Activated naive CD4-positive, alpha-beta T cell treated with anti-CD3 and anti-CD28 coated beads for 36 hours (primary cell): ENCODE data around the gene PCDH1. TPM values are rescaled to one million over a fixed set of nuclear protein-coding genes. Genes with fewer than 3 reads are reported as not detected.

Experiments used
- CTCF ChIA-PET: fragments of 350-600 bp; sonication (Branson Sonifier 250); formaldehyde crosslinking; loops from one replicate; lab custom pipeline; 2021; ENCODE audit warnings: antibody characterized with exemption; lab: Charles Lee
- DNase-seq: peaks from one replicate; pipeline ENCODE4 v3.0.0-alpha.2; 2020
- H3K27ac Mint-ChIP-seq: one replicate; pipeline ENCODE4 v1.8.0; 2021; ENCODE audit warnings: mild to moderate bottlenecking, mixed read lengths
- H3K27me3 Mint-ChIP-seq: one replicate; pipeline ENCODE4 v1.8.0; 2021; ENCODE audit warnings: low read depth, mixed read lengths
- H3K36me3 Mint-ChIP-seq: one replicate; pipeline ENCODE4 v1.8.0; 2021; ENCODE audit warnings: low read depth, mixed read lengths
- H3K4me1 Mint-ChIP-seq: one replicate; pipeline ENCODE4 v1.8.0; 2021; ENCODE audit warnings: low read depth, mixed read lengths
- H3K4me3 Mint-ChIP-seq: one replicate; pipeline ENCODE4 v1.8.0; 2021; ENCODE audit warnings: mild to moderate bottlenecking, moderate library complexity, mixed read lengths
- H3K9me3 Mint-ChIP-seq: one replicate; pipeline ENCODE4 v1.8.0; 2021; ENCODE audit warnings: mixed read lengths
- intact Hi-C: fragments of 100-400 bp; cut with micrococcal nuclease; formaldehyde crosslinking; loops from one replicate; pipeline ENCODE4 v1.15.1; 2023
- total RNA-seq, 2 experiments: library from RNA; stranded (reverse); gene quantifications; one replicate each; pipeline ENCODE4 v1.2.3, GENCODE V29; 2021

The PCDH1 gene
- total RNA-seq, 2 experiments from 2014 or later = not detected

DNA sequence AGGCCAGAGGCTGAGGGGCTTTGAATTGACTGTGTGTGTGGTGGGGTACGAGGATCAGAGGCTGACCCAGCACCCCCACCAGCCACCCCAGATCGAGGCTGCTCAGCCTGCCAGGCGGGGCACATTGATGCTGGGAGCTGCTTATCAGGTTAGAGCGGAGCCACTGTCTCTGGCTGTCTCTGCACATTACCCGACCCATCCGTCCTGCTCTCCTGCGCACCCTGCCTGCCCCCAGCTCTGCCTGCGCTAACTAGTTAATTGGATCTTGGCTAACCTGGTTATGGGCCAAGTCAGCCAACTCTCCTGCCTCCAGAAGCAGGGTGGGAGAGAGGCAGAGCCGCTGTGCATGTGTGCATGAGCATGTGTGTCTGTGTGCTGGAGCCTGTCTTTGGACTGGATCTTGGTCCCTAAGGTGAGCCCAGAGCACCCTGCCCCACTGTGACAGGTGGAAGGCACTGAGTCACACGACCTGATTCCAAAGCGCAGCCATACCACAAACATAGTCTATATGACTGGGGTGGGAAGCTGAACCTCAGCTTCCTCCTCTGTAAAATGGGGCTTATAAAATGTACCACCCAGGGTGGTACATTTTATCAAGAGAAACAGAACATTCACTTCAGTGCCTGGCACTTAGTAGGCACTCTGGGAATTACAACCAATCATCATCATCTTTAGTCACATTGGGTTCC is 39.7 kb downstream of the PCDH1 start:
- Mint-ChIP-seq H3K4me3 (no peak overlapping the region), H3K9me3 (no peaks in the 10 kb centered on the region), H3K4me1 (peaks cover 16% of the 10 kb centered on the region), H3K36me3 (no peaks in the 10 kb centered on the region), H3K27me3 (peaks cover 2% of the 10 kb centered on the region), H3K27ac (no peak overlapping the region)
- CTCF ChIA-PET = interaction anchor here (1.2 to 2.8 kb wide), 3 partner anchors 24 to 136 kb away, joined by 3 to 12 read pairs (median 4); partner anchors contain the start of gene PCDH1
- intact Hi-C loops = no loop called here
- no peak for DNase-seq

DNA sequence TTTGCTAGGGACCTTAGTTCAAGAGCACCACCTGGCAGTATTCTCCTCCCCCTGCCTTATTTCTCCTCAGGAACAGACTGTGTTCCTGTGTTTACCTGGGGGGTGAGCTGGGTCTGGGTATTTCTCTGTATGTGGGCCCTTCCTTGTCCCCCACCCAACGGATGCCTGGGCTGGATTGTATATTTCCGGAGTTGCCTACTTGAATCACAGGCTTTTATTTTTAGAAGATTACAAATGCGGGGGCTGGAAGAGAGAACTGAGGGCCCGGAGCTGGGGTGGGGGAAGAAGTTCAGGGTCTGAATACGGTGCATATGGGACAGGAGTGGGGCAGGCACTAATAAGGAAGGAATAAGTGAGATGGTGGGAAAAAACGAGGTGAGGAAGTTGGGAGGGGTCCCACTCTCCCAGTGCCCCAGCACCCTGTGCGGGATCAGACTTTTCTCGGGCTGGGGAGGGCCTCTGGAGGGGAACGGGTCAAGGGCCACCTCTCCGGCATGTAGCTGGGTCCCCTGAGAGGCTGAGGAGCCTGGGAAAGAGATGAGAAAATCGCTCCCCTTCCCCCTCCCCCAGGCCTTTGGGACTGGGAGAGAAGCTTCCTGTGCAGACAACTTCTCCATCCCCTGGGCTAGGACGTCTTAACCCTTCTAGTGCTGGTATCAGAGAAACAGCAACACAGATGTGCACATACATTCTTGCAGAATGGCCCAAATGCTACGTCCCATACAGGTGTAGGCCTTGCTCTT is 42.1 kb downstream of the PCDH1 start:
- no peak for DNase-seq
- Mint-ChIP-seq H3K27ac (no peak overlapping the region), H3K36me3 (no peaks in the 10 kb centered on the region), H3K27me3 (peaks cover 2% of the 10 kb centered on the region), H3K9me3 (no peaks in the 10 kb centered on the region), H3K4me1 (peaks cover 16% of the 10 kb centered on the region), H3K4me3 (no peak overlapping the region)
- CTCF ChIA-PET = interaction anchor here (0.8 to 2.8 kb wide), 5 partner anchors 10 to 125 kb away, joined by 3 to 12 read pairs (median 4); partner anchors contain the start of gene PCDH1
- intact Hi-C loops = no loop called here

DNA sequence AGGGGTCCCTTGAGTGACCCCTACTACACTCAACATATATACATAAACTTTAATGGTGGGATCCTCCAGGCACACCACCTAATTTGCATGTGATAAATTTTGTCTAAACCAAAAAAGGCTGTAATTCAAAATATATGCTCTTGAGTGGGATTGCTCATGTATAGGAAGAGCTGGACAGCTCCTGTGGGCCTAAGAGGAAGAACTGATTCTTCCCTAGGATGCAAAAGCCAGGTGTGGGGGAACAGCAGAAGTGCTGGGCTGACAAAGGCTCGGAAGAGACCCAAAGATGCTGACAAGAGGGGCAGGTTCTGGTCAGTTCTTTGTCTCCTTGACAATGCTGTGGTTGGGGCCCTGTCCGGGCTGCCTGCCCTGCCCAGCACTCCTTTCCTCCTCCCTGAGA is 43.9 kb downstream of the PCDH1 start:
- Mint-ChIP-seq H3K27me3 (peaks cover 2% of the 10 kb centered on the region), H3K9me3 (no peaks in the 10 kb centered on the region), H3K36me3 (no peaks in the 10 kb centered on the region), H3K4me1 (peaks cover 16% of the 10 kb centered on the region), H3K4me3 (no peak overlapping the region), H3K27ac (no peak overlapping the region)
- intact Hi-C loops = no loop called here
- DNase-seq = no peak
- CTCF ChIA-PET = interaction anchor here (1.7 kb wide), 1 partner anchor 45 kb away, joined by 4 read pairs; no protein-coding TSS in a partner anchor

GRCh38 chr5:141832131-141832530 is 46.1 kb downstream of the PCDH1 start:
- H3K27me3 Mint-ChIP-seq = no peaks in the 10 kb centered on the region
- H3K36me3 Mint-ChIP-seq = no peaks in the 10 kb centered on the region
- no peak overlapping the region for H3K27ac Mint-ChIP-seq
- no peak overlapping the region for H3K4me3 Mint-ChIP-seq
- no peak for DNase-seq
- H3K4me1 Mint-ChIP-seq = peaks cover 12% of the 10 kb centered on the region
- H3K9me3 Mint-ChIP-seq = no peaks in the 10 kb centered on the region
- intact Hi-C loops = no loop called here
- CTCF ChIA-PET = interaction anchor here (1.0 to 2.5 kb wide), 6 partner anchors 13 to 140 kb away, joined by 3 to 7 read pairs (median 4); no protein-coding TSS in a partner anchor

DNA sequence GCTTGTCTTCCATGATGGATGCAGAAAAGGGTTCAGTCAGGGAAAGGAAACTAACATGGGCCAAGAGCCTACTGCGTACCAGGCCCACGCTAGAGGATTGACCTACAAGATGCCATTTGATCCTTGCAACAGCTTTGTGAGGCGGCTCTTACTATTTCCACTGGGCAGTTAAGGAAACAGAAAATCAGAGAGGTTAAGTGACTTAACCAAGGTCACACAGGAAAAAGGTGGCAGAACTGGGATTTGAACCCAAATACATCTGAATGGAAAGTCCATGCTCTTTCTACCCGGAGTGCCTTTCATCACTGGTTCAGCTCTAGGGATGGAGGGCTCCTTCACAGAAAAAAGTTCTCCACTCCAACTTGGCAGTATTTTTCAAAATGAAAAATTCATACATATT is 50.0 kb downstream of the PCDH1 start:
- Mint-ChIP-seq H3K36me3 (no peaks in the 10 kb centered on the region), H3K4me3 (no peak overlapping the region), H3K27ac (no peak overlapping the region), H3K27me3 (no peaks in the 10 kb centered on the region), H3K9me3 (no peaks in the 10 kb centered on the region), H3K4me1 (no peaks in the 10 kb centered on the region)
- no peak for DNase-seq
- CTCF ChIA-PET = interaction anchor here (1.1 kb wide), 1 partner anchor 51 kb away, joined by 3 read pairs; no protein-coding TSS in a partner anchor
- intact Hi-C loops = no loop called here

DNA sequence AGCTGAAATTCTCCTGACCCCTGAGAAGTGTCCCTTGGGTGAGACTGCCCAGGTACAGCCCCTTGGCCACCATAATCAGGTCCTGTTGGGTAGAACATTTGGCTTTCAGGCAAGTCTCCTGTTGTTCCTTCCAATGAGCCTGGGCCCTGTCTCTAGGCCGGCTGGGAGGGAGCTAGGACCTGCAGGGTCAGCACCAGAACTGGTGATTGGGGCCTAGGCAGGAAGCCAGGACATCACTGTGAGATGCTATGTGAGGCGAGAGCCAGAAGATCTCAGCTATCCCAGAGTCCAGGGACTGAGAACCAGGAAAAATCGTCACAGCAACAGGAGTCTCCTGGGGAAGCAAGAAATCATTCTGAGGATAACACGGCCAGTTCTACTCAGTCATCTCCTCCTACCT is 51.5 kb downstream of the PCDH1 start:
- Mint-ChIP-seq H3K36me3 (no peaks in the 10 kb centered on the region), H3K27me3 (no peaks in the 10 kb centered on the region), H3K27ac (no peak overlapping the region), H3K9me3 (no peaks in the 10 kb centered on the region), H3K4me3 (no peak overlapping the region), H3K4me1 (no peaks in the 10 kb centered on the region)
- CTCF ChIA-PET = interaction anchor here (0.6 to 1.3 kb wide), 3 partner anchors 96 to 135 kb away, joined by 3 to 7 read pairs (median 4); no protein-coding TSS in a partner anchor
- no peak for DNase-seq
- intact Hi-C loops = loop anchor here (1.0 to 2.0 kb wide), 2 partner anchors 124 to 134 kb away; no protein-coding TSS in a partner anchor

DNA sequence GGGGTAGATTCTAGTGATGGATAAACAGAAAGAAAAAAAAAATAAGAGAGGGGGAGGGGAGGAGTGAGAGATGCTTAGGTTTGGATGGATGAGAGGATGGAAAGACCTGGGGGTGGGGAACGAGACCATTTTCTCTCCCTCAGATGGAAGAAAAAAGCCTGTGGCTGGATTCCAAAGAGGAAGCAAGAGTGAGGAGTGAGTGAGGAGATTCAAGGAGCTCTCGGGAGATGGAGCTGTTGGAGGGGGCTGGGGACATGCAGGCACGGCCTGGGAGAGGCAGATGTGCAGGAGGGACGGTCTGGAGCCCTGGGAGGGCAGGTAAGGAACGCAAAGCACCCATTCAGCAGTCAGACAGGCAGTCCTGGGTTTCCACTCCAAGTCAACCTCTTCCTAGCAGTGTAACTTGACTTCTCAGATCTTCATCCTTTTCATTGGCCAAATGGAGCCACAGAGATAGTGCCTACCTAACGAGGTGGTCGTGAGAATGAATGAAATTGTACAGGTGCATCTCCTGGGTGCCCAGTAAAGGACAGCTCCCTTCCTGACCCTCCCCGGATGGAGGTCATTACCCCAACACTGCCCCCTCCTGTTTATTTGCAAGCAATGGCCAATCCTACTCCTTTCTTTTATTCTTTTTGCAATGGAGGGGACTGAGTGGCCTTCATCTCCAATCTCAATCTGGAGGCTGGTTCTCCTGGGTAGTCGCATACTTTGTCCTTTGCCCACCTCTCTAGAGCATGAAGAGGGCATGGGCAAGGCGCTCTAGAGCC is 52.2 kb downstream of the PCDH1 start:
- Mint-ChIP-seq H3K4me3 (no peak overlapping the region), H3K9me3 (no peaks in the 10 kb centered on the region), H3K36me3 (no peaks in the 10 kb centered on the region), H3K27me3 (no peaks in the 10 kb centered on the region), H3K4me1 (no peaks in the 10 kb centered on the region), H3K27ac (no peak overlapping the region)
- intact Hi-C loops = loop anchor here (1.0 to 2.0 kb wide), 2 partner anchors 124 to 133 kb away; no protein-coding TSS in a partner anchor
- CTCF ChIA-PET = interaction anchor here (0.5 to 1.8 kb wide), 10 partner anchors 10 to 135 kb away, joined by 3 to 9 read pairs (median 4); no protein-coding TSS in a partner anchor
- peak; percentile 23 for DNase-seq

- no peaks in the 10 kb centered on the region for H3K4me1 Mint-ChIP-seq
- intact Hi-C loops = no loop called here
Observed at GRCh38 chr5:141825241-141825671, 53.0 kb downstream of the PCDH1 start.

DNA sequence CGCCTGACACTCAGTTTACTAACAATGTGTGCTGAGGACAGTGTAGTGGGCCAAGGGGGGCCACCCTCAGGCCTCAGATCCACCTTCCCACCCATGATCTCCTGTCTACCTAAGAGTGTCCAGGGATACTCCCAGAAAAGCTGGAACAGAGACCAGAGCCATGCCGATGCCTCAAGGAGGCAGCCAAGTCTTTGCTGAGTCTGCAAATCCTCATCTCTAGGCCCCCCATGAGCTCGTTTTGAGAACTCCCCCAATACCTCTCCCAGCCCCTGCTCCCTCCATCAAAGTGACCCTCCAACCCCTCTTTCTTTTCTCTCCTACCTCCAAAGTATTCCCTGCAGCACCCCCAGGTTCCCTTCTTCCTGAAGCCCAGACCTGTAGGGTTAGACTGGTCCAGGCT is 53.5 kb downstream of the PCDH1 start:
- Mint-ChIP-seq H3K4me1 (no peaks in the 10 kb centered on the region), H3K27ac (no peak overlapping the region), H3K27me3 (no peaks in the 10 kb centered on the region), H3K36me3 (no peaks in the 10 kb centered on the region), H3K4me3 (no peak overlapping the region), H3K9me3 (no peaks in the 10 kb centered on the region)
- DNase-seq = no peak
- intact Hi-C loops = no loop called here
- CTCF ChIA-PET = interaction anchor here (0.7 to 1.8 kb wide), 7 partner anchors 9 to 137 kb away, joined by 3 to 9 read pairs (median 6); no protein-coding TSS in a partner anchor

More at GRCh38 chr5:141825241-141825671, 53.0 kb downstream of the PCDH1 start:
- Mint-ChIP-seq H3K4me3 (no peak overlapping the region), H3K27ac (no peak overlapping the region), H3K9me3 (no peaks in the 10 kb centered on the region), H3K36me3 (no peaks in the 10 kb centered on the region), H3K27me3 (no peaks in the 10 kb centered on the region)
- CTCF ChIA-PET = interaction anchor here (0.5 to 1.8 kb wide), 11 partner anchors 10 to 136 kb away, joined by 3 to 9 read pairs (median 4); no protein-coding TSS in a partner anchor
- DNase-seq = no peak

DNA sequence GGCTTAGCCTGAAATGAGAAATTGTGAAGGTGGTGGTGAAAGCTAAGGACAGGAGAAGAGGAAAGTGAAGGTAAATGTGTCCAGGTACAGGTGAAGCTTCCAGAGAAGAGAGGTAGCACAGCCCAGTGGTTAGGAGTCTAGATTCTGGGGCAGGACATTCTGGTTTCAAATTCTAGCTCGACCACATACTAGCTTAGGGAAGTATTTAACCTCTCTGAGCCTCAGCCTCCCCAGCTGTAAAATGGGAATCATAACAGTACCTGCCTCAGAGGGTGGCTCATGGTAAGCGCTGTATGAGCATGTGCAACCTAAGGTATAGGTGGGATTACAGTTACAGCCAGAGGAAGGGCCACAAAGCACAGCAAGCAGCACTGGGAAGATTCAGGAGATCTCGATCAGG is 55.2 kb downstream of the PCDH1 start:
- peaks cover 2% of the 10 kb centered on the region for H3K27me3 Mint-ChIP-seq
- DNase-seq = no peak
- H3K4me1 Mint-ChIP-seq = no peaks in the 10 kb centered on the region
- intact Hi-C loops = no loop called here
- H3K36me3 Mint-ChIP-seq = no peaks in the 10 kb centered on the region
- no peak overlapping the region for H3K4me3 Mint-ChIP-seq
- no peak overlapping the region for H3K27ac Mint-ChIP-seq
- CTCF ChIA-PET = interaction anchor here (1.1 to 1.8 kb wide), 3 partner anchors 12 to 120 kb away, joined by 3 to 6 read pairs (median 3); partner anchors contain the start of gene PCDH1
- H3K9me3 Mint-ChIP-seq = no peaks in the 10 kb centered on the region

- DNase-seq = no peak
- Mint-ChIP-seq H3K27ac (no peak overlapping the region), H3K9me3 (no peaks in the 10 kb centered on the region), H3K4me1 (no peaks in the 10 kb centered on the region), H3K4me3 (no peak overlapping the region), H3K36me3 (no peaks in the 10 kb centered on the region), H3K27me3 (peaks cover 2% of the 10 kb centered on the region)
- intact Hi-C loops = no loop called here
- CTCF ChIA-PET = interaction anchor here (1.1 to 1.8 kb wide), 3 partner anchors 11 to 119 kb away, joined by 3 to 6 read pairs (median 3); partner anchors contain the start of gene PCDH1
Observed at GRCh38 chr5:141822144-141822543, 56.1 kb downstream of the PCDH1 start.
